Measurements from ENCODE around the gene RIC8A.
A peak's percentile ranks its signal among the peaks of the same experiment; 100 is the strongest.
"Not testable (repeated sequence)": the region's sequence is repeated elsewhere in the genome, so short reads cannot be mapped to it uniquely, and the experiment has no call there.

Gene RIC8A

GRCh38 chr11:207208-207862 is at the start of gene RIC8A, which contains the start of gene BET1L:
RIC8A (plus strand) TSS chr11:207708; CDS start chr11:208855, 1,147 bp downstream.
BET1L (minus strand) TSS chr11:207399; CDS start chr11:207321, 78 bp downstream.
- DNase-seq, result peak; percentile 98

GRCh38 chr11:180242-180641 is 27.3 kb upstream of the RIC8A start:
- DNase-seq, result not testable (repeated sequence)

DNA sequence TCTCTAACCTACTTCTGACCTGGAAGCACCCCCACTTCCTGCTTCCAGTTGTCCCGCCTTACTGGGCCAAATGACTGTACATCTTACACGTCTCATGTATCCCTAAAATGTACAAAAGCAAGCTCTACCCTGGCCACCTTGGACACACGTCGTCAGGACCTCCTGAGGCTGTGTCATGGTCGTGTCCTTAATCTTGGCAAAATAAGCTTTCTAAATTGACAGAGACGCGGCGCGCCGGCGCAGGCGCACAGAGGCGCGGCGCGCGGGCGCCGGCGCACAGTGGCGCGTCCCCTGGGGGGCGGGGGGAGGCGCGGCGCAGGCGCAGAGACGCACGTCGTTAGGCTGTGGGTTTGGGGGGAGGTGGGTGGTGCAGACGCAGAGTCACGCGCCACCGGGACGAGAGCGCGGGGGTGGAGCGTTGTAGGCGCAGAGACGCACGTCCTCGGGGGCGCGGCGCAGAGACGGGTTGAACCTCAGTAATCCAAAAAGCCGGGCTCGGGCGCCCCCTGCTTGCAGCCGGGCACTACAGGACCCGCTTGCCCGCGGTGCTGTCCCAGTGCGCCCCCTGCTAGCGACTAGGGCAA is 18.2 kb upstream of the RIC8A start:
- not testable (repeated sequence) for DNase-seq

DNA sequence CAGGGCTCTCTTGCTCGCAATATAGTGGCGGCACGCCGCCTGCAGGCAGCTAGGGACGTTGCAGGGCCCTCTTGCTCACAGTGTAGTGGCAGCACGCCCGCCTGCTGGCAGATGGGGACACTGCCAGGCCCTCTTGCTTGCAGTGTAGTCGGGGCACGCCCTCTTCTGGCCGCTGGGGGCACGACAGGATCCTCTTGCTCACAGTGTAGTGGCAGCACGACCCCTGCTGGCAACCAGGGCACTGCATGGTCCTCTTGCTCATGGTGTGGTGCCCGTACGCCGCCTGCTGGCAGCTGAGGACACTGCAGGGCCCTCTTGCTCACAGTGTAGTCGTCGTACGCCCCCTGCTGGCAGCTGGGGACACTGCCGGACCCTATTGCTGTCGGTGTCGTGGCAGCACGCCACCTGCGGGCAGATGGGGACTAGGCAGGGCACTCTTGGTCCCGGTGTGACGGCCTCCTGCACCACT is 17.6 kb upstream of the RIC8A start:
- DNase-seq, result not testable (repeated sequence)

- DNase-seq, result not testable (repeated sequence)
These were observed 17.0 kb upstream of the RIC8A start for GRCh38 chr11:190546-190945.

DNA sequence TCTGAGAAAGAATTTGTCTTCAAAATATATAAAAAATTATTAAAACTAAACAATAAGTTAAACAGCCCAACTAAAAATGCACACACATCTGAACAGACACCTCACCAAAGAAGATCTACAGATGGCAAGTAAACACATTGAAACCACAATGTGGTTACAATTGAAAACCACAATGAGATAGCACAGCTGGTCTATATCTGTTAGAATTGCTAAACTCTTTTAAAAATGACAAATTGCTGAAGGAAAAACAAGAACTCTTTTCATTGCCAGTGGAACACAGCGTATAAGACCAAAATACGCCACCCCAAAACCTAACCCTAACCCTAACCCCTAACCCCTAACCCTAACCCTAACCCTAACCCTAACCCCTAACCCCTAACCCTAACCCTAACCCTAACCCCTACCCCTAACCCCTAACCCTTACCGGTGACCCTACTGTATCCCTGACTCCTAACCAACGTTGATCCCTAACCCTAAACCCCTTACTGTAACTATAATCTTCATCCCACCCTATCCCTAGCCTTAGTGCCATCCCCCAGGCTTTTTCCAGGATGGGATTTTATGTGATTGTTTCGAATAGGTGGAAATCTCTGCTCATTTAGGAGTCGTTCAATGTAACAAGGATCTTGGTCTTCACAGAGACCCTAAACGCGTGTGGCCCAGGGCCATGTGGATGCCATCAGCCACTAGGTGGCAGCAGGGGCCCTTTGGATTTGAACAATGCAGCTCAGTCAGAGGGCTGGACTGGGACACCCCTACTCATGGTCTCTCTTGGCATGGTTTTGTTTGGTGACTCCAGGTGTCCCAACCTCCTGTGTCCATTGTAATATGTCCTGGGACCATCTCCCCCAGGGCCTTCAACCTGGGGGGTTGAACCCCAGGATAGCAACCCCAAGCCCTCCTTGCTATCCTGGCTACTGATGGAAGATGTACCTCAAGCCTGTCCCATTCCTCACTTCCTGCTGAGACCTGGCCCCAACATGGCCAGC is 15.7 kb upstream of the RIC8A start:
- DNase-seq, result peak; percentile 32

DNA sequence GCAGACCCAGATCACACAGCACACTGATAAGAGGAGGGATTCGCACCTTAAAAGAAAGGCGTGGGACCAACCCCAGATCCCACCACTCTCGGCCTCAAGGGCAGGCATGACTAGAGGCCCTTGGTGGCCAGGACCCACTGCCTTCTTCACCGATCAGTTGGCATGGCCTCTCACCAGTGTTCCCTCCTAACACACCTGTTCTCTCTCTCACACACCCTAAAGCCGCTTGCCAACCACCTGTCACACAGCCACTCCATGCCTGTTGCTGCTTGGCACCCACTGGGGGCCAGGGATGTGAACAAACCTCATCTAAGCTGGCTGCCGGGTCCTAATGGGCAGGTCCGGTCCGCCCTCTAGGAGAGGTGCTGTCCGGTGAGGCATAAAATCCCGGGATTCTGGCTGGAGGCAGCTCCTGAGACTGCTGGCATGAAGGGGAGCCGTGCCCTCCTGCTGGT is 14.8 kb upstream of the RIC8A start, which contains the start of gene SCGB1C1:
Gene SCGB1C1, plus strand, starts transcription at position 405 of the 455 bp plus-strand sequence. Its CDS starts 22 bp downstream, at position 427.
- DNase-seq, result not testable (repeated sequence)

GRCh38 chr11:193481-193880 is 14.0 kb upstream of the RIC8A start:
- DNase-seq, result not testable (repeated sequence)

GRCh38 chr11:196786-197731 is 10.4 kb upstream of the RIC8A start:
- DNase-seq, result no peak

DNA sequence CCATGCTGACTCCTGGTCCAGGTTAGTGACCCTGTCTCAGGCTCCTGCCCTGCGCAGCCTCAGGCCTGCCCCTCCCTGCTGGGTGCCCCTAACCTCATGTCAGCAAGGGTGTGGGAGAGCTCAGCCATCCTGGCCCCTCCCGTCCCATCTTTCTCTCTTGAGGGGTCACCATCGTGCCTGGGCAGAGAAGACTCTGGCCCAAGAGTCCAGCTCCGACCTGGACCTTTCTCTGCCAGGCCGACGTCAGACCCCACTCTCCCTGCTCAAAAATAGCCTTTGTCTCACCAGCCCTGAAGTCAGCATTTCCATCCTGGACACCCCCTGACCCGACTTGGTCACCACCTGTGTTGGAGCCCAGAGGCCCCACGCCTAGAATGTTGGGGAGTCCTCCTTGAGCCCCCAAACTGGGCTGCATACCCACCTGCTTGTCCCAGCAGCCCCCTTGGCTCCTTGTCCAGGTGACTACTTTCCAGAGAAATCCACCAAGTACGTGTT is 9.7 kb upstream of the RIC8A start:
- no peak for DNase-seq

DNA sequence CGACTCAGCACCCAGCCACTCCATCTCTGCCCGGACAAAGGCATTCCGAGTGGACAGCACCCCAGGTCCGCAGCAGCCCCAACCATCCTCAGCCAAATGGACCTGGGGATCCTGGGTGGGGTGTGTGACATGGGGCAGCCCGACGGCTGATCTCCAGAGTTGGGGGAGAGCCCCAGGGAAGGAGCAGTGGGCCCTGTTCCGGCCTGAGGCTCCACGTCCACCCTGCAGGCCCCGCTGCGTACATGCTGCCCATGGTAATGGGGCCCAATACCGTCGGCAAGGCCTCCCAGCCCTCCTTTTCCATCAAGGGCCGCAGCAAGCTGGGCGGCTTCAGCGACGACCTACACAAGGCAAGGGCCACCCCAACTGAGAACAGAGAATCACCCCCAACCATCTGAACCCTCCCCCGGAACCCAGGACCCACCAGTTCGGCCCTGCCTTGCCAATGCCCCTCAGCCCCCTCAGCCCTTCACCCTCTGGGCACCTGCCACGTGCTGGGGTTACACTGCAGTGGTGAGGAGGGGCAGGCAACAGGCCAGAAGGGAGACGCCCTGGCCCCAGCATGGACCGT is 9.2 kb upstream of the RIC8A start:
- no peak for DNase-seq

GRCh38 chr11:199004-199581 is 8.4 kb upstream of the RIC8A start:
- DNase-seq, result no peak

GRCh38 chr11:199782-200181 is 7.7 kb upstream of the RIC8A start:
- DNase-seq, result no peak

DNA sequence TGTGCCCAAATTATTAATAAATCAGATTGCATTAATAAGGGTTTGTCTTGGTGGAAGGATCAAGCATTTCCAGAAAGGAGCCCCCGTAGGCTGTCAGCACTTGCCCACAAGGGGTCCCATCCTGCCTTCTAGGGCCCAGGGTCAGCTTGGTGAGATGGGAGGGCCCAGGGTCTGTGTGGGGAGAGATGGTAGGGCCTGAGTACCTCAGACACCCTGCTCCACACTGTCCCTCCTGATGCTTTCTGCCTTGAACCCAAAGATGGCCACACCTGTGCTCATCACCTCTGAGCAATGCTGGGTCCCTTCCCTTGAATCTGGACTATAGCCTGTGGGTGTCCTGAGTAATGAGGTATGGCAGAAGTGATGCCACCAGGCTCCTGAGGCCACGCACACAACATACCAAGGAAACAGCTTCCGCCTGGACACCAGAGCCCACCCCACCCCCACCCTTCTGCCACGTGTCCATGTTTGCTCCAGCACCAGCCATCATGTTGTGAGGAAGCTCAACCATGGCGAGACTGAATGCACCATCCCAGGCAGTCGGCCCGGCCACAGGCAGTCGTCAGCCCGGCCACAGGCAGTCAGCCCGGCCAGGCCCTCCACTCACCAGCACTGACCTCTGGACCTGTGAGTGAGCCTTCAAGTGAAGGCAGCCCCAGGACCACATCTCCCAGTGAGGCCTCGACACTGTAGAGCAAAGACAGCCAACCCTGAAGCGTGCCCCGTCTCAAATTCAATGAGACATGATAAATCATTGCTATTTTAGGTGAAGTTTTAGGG is 7.1 kb upstream of the RIC8A start:
- no peak for DNase-seq

DNA sequence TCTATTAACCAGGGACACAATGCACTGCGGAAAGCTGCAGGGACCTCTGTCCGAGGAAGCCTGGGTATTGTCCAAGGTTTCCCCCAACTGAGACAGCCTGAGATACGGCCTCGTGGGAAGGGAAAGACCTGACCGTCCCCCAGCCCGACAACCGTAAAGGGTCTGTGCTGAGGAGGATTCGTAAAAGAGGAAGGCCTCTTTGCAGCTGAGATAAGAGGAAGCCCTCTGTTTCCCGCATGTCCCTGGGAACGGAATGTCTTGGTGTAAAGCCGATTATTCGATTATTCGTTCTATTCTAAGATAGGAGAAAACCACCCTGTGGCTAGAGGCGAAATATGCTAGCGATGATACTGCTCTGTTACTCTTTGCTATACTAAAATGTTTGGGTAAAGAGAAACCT is 5.5 kb upstream of the RIC8A start:
- no peak for DNase-seq

DNA sequence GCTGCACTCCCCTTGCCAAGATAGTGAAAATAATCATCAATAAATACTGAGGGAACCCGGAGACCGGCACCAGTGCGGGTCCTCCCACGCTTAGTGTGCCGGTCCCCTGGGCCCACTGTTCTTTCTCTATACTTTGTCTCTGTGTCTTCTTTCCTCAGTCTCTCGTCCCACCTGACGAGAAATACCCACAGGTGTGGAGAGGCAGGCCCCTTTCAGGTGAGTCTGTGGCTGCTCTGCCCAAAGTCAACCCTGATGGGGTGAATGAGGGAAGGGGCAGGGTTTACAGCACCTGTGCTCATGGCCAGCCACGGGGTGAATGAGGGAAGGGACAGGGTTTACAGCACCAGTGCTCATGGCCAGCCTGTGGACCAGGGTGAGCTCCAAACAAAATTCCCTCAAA is 5.0 kb upstream of the RIC8A start:
- no peak for DNase-seq

GRCh38 chr11:203056-203944 is 4.2 kb upstream of the RIC8A start:
- no peak for DNase-seq

DNA sequence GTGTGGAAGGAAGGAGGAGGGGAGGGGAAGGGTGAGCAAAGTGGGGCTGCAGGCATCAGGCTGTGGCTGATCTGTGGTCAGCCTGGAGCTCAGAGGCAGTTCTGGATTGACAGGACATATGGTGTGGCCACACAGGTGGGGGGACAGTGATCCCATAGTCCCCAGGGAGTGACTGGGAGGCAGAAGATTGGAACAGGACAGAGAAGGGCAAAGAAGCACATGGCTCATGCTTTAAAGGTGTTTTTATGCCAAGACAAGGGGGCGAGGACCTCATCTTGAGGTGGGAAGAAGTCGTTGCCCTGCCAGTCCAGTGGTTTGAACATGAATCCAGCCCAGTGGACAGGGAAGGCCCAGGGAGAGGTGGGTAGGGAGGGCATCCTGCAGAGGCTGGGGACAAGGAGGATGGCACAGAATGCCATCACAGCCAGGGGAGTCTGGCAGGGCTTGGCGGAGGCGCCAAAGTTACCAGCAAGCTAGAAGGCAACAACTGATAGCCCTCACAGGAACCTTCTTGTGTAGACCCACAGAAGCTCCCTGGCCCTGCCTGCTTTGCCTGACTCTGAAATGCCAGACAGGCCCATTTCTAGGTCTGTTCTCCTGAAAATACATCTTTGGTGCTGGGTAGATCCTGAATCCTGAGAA is 3.4 kb upstream of the RIC8A start:
- DNase-seq, result no peak
